ENCODE results near the gene MPRIP.

- TF ChIP-seq CHD4 (IDR thresholded peaks at IDR 0.05; ENCODE audit: borderline replicate concordance, low read length) = no peak
- no peak for TF ChIP-seq ZBTB33 (CRISPR knock-in tag; IDR thresholded peaks at IDR 0.05)
Observed at GRCh38 chr17:17036524-17036998, 5.7 kb upstream of the MPRIP start.
